Stimulated activated CD4-positive, alpha-beta T cell treated with anti-CD3 and anti-CD28 coated beads, TNF-alpha, amount 100 ng/mL, for 4 hours (primary cell): ENCODE measurements around the gene RNASE4.
"Not testable (repeated sequence)": the region's sequence is repeated elsewhere in the genome, so short reads cannot be mapped to it uniquely, and the experiment has no call there.

ENCODE experiments used
- DNase-seq, 3 experiments: peaks; one replicate each; pipeline ENCODE4 v3.0.0-alpha.2; 2020; ENCODE audit warnings: low read depth in 3 of 3

The RNASE4 gene

DNA sequence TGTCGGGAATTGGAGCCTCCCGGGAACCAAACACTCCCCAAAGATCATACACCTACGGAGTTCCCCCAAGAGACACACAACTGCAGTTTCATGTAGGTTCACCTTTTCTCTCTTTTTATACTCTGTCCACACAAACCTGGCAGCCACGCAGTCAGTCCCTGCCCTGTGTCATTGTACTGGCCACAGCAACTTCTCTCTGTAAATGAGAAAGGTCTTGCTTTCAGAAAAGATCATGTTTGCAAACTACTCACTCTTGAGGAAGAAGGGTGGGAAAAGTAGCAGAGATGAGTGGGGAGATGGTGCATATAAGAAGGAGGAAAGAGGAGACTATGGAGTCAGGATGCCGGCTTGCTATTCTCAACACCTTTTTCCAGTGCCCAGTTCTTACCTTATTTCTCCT is 14.6 kb downstream of the RNASE4 start:
- DNase-seq: no peak

DNA sequence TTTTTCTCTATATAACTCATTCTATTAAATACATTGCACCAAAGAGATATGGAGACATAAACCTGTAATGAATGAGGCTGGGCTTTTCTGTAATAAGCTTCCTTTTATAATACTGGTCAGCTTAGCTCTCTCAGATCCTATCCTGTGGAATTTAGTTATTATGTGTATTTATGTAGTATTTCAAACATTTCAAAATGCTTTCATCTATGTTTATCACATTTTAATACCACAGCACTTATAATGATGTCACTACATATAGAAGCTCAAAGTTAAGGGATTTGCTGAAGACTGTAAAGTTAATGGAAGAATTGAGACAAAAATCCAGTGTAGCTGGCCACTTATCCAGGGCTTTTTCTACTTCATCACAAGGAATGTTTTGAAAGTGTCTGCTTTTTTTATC is 15.6 kb downstream of the RNASE4 start:
- no peak for DNase-seq

DNA sequence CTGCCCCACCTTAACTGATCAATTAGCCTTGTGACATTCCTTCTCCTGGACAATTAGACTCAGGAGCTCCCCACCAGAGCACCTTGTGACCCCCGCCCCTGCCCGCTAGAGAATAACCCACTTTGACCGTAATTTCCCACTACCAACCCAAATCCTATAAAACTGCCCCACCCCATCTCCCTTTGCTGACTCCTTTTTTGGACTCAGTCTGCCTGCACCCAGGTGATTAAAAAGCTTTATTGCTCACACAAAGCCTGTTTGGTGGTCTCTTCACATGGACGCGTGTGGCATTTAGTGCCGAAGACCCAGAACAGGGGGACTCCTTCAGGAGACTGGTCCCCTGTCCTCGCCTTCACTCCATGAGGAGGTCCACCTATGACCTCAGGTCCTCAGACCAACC is 16.6 kb downstream of the RNASE4 start:
- not testable (repeated sequence) for DNase-seq

DNA sequence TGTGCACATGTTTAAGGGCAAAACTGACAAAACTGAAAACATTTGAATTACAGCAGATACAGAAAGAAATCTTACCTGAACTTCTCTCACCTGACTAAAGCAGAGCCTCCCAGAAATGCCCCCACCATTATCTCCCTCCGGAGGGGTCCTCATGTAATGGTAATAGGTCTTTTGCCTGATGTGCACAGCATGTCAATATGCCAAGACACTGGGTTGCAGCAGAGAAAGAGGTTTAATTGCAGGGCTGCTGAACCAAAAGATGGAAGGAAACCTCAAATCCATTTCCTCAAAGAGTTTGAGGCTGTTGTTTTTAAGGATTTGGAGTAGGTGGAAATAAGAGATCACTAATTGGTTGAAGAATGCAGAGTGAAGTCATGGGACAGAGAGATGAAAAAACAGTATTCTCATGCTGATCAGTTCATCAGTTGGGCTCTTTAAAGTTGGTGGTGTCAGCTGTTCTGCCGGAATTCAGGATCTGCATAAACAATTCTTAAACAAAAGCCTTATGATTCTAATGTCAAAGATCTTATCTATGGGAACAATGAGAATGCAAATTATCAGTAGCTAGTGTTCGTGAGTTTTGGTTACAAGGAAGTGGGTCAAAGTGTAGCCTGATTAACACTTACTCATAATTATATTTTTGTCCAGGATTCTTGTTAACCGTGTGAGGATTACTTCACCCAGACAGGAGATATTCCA is 22.4 kb downstream of the RNASE4 start:
- DNase-seq: no peak

DNA sequence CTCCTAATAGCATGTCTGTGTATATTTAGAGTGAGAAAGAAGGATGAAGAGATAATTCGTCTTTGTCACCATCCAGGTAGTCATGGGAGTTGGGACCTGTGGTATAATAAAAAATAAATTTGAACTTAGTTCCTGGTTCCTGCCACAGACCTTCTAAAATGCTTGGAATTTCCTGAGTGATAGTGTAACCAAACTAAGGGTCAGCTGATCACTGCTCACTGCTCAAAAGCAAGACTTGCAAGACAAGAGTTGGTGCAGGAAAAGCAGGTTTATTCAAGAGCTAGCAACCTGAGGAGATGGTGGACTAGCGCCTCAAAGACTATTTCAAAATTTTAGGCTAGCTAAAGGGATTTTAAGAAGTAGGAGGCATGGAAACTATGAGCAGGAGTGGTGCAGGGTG is 23.3 kb downstream of the RNASE4 start:
- DNase-seq: no peak

DNA sequence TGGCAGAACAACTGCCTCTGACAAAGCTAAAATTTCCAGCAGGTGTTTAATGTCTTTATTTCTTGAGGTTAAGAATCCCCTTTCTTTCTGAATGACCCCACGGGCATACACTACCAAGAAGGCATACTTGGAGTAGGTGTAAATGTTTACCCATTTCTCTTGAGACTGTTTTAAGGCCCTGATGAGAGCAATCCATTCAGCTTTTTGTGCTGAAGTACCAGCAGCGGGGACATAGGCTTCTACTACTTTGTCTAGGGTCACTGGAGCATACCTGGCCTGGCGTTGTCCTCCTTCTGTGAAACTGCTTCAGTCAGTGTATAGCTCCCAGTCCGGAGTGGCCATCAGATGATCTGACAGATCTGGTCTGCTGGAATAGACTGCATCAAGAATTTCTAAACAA is 26.9 kb downstream of the RNASE4 start:
- DNase-seq: no peak

DNA sequence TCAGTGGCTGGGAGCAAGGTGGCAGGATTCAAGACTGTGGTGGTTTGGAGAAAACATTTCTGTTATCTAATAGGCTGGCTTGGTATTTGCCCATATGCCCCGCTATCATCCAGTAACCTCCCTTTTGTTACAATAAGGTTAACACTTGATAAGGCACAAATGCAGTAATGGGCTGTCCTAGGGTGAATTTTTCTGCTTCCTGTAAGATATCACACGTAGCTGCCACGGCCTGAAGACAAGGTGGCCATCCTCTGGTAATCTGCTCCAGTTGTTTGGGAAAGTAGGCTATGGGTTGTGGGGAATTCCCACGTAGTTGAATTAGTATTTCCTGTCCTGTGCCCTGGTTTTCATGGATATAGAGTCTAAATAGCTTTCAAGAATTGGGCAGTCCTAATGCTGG is 27.3 kb downstream of the RNASE4 start:
- no peak for DNase-seq

DNA sequence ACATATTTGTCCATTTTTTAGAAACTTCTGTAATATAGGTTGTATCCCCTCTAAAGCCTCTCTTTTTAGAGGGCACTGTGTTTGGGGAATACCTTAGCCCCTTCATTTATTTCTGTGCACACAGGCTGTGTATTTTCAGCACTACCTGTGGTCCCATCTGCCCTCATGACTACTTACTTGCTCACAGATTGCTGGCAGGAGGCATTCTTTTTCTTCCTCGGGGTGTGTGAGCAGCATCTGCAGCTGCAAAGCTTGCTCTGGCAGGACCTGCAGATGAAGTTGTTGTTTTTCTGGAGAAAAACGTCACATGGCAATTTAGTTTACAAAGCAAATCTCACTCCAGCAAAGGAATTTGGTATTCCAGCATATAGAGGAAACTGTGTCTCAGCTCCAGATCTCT is 28.5 kb downstream of the RNASE4 start:
- no peak for DNase-seq

DNA sequence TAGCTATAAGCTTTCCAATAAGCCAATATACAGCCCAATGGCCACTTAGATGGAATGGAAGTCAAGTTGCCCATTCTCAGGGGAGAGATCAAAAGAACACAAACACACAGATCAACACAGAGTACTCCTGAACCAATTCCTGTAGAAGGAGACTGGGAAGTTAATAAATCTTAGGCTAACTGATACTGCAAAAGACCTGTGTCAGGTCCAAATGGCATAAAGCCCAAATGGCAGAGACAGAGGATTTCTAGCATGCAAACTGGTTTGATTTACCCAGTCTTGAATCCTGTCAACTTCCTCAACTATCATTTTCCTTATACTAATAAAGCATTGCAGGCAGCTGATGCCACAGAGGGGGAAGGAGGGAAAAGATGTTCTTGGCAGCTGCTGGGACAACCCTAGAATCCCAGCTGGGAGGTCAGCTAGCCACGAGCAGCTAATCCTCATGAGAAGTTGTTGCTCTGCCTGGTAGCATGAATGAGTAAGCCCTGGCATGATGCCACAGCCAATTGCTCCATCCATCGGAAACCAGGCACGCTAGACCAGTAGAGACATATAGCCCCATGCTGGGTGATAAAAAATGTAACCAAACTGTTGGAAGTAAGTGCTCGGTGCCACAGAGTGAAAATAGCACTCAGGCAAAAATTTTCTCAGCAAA is 30.4 kb downstream of the RNASE4 start:
- DNase-seq: no peak

DNA sequence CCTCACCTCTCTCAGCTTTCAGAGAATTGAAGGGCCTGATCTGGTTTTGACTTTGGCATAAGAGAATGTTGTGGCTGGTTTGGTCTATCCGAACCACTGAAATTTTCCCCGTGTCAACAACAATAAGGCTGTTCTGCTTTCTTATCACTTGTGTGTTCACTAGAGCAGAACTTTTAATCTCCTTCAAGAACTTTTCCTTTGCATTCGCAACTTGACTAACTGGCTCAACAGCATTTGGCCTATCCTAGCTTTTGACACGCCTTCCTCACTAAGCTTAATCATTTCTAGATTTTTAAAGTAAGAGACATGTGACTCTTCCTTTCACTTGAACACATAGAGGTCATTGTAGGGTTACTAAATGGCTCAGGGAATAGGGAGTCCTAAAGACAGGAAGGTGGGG is 35.4 kb downstream of the RNASE4 start:
- DNase-seq: no peak

DNA sequence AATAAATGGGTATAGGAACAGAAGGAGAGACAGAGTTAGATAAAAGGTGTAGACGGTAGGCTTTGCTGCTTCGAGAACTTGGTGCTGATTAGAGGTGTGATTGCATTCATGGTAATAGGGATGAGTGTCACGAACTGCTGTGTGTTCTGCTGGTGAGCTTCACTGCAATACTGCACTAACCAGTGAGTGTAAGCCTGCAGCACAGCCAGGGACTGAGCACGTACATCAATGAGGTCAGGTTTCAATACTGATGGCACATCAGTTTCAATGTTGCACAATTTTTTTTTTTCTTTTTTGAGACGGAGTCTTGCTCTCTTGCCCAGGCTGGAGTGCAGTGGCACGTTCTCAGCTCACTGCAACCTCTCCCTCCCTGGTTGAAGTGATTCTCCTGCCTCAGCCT is 36.4 kb downstream of the RNASE4 start:
- no peak for DNase-seq

DNA sequence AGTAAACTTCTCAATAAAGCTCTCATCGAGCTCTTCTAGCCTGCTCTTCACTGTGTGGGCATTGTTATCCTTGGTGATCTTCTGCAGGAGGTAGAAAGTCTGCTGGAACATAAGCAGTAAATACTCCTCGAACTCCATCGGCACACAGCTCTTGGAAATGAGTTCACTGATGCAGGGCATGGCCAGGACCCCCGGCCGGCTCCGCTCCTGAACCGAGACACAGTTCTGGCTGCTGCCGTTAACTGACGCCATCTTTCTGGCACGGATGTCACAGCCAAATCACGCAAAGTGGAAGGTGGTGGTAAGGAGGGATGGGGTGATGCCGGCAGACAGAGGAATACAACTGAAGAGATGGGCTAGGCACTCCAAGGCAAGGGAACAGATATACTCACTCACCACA is 37.7 kb downstream of the RNASE4 start:
- DNase-seq: no peak

DNA sequence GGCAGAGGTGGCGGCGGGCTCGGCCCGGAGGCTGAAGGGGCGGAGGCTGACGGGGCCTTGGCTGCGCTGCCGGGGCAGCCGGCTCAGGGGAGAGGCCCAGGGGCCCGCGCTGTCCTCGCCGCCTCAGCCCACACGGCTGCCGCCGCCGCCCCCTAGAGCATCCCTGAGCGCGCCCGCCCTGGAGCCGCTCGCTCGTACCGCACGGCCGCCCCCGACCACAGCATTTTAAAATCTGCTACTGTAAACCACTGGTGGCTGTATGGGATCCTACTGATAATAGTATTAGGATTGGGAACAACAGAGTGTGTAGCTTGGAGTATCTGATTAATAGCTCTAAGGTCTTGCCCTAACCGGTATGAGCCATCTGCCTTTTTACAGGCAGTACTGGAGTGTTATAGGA is 39.1 kb downstream of the RNASE4 start:
- DNase-seq: no peak

DNA sequence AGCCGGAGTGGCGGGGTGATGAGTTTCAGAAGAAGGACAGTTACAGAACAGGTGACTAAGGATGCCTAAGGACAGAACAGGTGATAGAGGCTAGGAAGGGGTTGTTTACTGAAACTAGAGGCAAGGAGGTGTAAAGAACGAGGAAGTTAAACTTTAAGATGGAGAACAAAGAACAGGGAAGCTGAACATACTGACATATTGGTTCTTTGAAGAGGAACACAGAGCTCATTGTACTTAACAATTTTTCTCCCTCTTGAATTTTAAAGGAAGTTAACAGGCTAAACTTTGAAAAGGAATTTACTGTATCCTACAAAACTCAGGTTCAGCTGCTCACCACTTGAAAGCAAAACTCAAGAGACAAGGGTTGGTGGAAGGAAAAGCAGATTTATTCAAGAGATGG is 41.8 kb downstream of the RNASE4 start:
- DNase-seq: not testable (repeated sequence)

DNA sequence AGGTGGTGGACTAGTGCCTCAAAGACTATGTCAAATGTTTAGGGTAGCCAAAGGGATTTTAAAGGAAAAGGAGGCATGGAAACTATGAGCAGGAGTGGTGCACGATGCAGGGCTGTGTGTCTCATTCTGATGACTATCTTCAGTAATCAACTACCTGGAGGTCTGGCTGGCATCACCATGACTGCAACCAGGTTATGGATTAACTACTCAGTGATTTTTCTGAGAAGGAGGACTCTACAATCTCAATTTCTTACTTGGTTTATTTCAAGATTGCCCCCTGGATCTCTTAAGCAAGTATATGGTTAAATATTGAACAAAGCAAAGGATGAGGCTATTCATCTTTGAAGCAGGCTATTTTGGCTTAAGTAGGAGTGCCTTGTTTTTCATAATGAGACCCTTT is 42.2 kb downstream of the RNASE4 start:
- DNase-seq: no peak

DNA sequence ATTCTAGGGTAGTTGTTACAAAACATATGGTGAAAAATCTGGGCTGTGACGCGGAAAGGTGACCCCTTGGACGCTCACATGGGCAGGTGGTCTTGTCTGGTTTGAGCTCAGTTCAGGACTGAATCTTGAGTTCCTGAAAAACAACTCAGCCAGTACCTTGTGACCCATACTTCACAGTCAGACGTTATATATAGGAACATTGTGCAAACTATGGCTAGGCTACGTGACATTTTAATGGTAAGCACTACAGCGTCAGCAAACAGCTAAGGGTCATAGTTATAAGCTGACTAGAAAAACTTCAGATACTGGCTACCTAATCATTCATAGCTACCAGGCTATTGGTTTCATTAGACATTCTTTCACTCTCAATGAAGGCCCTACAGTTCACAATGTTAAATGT is 46.5 kb downstream of the RNASE4 start:
- no peak for DNase-seq

DNA sequence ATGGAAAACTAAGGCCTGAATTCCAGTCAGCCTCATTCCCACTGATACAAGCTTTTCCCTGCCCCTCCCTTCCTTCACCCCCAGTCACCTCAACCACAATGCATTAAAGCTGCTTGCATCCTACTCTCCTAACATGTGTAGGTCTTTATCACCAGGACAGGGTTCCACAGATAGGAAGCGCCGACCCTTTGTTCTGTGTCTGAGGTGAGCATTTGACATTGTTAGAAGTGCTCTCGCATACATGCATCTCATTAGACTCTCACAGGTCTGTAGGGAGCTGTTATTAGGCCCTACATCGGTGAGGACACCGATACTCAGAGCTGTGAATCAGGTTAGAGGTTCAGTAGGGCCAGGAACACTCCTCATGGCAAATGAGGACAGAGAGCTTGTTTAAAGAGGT is 48.1 kb downstream of the RNASE4 start:
- DNase-seq: no peak

DNA sequence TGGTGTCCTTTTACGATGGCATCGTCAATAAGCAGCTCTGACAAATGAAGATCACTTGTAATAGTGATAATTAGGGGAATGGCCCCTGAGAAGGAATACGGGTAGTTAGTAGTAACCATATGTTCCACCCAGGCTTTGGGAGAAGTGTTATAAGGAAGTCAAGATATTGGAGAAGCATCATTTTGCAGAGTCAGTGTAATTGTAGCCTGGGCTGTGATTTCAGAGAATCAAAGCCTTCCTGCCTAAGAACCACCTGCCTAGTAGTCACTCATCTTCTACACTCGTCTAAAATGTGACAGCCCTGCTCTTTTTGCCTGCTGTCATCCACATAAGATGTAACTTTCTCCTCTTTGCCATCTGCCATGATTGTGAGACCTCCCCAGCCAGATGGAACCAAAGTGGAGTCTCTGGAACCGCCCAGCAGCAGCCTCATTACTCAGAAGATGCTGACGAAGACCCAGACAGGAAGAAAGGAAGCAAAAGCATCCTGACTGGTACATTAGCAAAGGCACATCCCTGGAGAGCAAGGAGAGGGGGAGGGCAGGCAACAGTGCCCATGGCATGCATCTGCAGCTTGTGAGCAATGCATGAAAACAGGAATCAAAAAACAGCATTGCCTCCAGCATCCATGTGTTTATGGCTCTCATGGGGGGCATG is 48.7 kb downstream of the RNASE4 start:
- no peak for DNase-seq

DNA sequence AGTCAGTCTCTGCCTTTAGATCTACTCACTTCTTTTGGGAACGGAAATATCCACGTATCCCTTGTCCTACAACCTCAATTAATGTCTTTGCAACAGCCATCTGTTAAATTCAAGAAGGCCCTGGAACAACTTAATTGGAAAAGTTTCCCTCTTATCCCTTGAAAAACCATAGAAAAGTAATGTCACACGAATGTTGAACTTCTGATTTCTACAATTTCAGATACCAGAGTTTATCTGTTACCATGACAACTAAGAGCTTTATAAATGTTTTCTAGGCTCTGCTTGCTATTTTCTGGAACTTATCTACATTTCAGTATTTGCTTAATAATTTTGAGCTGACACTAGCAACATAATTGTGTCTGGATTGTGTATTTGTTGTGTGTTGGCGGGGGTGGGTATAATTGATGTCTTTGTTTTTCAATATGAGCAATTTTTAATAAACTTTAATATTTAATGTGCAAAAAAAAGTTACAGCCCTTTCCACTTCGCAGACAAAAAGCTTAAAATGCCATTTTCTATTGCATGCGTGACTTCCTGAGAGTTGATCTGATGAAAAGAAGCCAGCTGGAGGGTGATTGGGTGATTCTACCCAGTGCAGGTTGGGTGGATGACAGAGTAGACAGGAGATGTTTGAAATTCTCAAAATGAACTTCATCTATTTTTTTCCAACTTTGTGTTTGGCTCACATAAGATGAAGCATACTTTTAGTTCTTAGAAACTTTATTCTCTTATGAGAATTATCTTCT is 49.5 kb downstream of the RNASE4 start:
- no peak for DNase-seq

DNA sequence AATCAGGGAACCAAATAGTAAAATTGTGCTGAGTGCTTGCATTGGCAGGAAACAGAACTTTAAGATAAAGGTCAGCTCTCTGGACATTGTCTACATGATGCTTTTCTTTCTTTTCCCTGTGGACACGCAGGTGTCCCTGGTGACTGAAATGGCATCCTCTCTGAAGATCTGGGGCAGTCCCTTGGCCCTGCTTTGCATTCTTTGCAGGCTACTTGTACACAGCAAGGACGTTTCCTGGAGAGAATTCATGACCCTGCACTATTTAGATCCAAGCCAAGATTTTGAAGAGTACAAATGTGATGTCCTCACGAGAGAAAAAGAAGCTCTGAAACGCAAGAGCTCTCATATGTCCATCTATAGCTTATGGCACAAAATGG is 50.1 kb downstream of the RNASE4 start:
- no peak for DNase-seq

DNA sequence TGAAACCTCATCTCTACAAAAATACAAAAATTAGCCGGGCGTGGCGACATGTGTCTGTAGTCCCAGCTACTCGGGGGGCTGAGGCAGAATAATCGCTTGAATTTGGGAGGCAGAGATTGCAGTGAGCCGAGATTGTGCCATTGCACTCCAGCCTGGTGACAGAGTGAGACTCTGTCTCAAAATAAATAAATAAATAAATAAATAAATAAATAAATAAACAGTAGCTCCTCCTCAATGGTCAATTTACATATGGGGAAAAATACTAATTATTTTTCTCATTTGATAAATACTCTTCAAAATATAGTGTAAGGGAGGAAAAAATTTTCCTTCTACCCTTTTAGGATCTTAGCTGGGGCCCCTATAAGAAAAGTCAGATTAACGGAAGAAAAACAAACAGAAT is 53.9 kb downstream of the RNASE4 start:
- DNase-seq: not testable (repeated sequence)

DNA sequence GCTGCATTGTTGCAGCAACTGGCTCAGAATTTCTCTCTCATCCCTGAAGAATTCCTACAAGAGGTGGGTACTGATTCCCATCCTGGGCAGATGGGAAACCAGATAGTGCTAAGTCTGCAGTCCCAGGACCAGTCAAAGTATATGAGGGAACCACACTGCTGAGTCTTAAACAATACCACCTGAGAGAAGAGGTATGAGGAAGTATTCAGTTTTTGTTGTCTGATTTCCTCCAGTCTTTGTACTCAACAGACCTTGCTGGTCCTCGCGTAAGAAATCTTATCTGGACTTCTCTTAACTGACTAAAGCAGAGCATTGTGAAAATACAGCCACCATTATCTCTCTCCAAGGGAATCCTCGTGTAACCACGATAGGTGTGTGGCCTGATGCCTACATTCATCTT is 57.8 kb downstream of the RNASE4 start:
- DNase-seq: no peak

DNA sequence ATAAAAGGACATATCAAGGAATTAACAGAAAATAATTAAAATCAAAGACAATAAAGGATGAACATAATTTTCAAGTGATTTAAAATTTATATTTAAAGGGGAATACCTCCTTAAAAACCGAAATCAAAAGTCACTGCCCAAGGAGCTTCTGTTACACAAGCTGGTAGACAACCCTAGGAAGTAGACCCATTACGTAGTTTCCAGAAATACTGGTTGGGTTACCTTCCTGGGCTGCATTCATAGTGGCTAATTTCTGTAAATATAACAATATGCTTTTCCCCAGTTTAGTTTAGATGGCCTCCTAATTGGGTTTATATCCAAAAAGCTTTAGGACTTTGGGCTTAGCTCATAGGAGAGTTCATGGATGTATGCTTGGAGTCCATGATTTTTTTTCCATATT is 59.2 kb downstream of the RNASE4 start:
- DNase-seq: no peak
